Stimulated activated CD4-positive, alpha-beta T cell treated with anti-CD3 and anti-CD28 coated beads, Interleukin-15, amount 100 ng/mL, for 1 hour (primary cell): ENCODE measurements around the gene NCBP3.
A peak's percentile ranks its signal among the peaks of the same experiment; 100 is the strongest.

ENCODE experiments used
- DNase-seq, 2 donors: peaks; one replicate each; pipeline ENCODE4 v3.0.0-alpha.2; 2020; ENCODE audit warnings: low read depth in 1 of 2, low spot score in 1 of 2

The NCBP3 gene

DNA sequence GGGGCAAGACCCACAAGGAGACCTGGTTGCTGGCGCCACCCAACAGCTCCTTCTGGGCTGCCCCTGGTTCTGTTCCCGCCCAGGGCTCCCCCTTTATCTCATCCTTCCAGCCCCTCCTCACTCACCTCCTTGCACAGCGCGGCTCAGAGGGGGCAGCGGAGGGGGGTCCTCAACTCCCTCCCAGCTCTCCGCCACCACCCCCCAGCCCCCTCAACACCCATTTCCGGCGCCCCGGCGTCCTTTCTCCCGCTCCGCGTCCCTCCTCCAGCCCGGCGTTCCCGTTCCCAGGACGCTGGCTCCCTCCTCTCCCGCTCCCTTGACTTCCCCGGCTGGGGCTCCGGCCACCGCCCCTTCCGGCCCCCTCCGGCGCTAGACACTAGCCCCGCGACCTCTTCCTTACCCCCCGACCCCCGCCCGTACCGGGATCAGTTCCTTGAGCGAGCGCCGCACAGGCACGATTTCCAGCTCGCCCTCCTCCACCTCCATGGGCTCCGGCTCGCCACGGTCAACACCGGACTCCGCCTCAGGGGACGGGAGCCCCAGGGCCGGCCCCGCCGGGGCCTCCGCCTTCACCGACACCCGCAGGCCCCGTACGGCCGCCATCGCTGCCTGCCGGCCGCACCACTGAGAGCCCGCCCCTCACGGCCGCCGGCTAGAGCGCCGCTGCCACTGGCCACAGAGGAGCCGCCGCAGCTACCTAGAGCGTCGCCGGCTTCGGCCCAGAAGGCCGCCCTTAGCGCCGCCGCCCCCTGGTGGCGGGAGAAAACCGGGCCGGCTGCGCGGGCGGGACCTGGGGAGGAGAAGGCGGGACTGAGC is at the start of gene NCBP3:
Gene NCBP3, minus strand, starts transcription at position 626 of the 816 bp plus-strand sequence. Its CDS starts 23 bp downstream, at position 603.
- DNase-seq, result peak; percentile 86 to 89

DNA sequence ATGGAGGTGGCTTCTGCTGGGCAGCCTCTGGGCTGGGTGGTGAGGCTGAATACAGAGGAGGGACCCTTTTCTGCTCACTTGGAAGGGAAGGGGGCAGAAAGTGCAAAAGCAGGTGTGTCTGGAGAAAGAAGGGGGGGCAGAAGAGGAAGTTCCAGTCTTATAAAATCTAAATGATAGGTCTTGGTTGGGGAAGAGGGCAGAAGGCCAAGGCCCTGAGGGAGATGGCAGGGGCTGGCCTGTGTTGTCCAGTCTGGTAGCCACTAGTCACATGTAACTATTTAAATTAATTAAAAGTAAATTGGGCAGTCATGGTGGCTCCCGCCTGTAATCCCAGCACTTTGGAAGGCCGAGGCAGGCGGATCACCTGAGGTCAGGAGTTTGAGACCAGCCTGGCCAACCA is 49.3 kb upstream of the NCBP3 start:
- DNase-seq, result no peak

DNA sequence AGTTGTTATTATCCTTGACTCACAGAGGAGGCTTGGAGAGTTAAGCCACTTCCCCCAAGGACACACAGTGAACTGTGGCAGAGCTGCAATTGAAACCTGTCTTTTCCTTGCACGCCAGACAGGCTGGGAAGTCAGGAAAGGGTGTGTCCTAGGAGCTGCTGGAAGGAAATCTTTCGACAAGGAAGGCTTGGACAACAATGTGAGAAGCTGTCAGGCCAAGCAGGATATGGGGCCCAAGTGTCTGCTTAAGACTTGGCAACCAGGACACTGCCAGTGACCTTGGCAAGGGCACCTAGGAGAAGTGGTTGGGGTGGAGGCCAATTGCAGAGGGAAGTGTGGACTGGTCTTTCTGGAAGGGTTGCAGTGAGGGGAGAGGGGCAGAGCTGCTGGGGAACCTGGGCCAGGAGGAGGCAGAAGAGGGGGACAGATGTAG is 48.9 kb upstream of the NCBP3 start:
- DNase-seq, result no peak

GRCh38 chr17:3894188-3894587 is 48.1 kb upstream of the NCBP3 start:
- no peak for DNase-seq

DNA sequence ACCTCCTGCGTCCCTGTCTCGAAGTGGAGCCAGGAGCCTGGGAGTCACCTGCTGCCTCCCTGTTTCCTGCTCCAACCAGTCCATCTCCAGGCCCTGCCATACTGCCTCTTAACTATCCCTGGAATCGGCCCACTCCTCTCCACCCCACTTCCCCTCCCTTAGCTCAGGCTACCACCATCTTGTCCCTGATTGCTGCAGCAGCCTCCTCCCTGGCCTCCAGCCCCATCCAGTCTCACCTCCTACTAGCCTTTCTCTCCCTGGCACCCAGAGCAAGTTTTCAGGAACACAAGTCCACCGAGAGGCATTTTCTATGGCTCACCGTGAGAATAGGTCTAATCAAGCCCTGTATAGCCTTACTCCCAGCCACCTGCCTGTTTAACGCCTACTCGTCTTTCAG is 47.7 kb upstream of the NCBP3 start:
- DNase-seq, result no peak

GRCh38 chr17:3893003-3893719 is 47.1 kb upstream of the NCBP3 start, which contains the start of gene CAMKK1:
TSS of gene CAMKK1 (minus strand) at chr17:3893053. CDS start at chr17:3885687, 7,366 bp downstream.
- peak; percentile 78 to 84 for DNase-seq

- DNase-seq, result peak; percentile 41 to 50
Measured at GRCh38 chr17:3892095-3892998, 46.3 kb upstream of the NCBP3 start.

DNA sequence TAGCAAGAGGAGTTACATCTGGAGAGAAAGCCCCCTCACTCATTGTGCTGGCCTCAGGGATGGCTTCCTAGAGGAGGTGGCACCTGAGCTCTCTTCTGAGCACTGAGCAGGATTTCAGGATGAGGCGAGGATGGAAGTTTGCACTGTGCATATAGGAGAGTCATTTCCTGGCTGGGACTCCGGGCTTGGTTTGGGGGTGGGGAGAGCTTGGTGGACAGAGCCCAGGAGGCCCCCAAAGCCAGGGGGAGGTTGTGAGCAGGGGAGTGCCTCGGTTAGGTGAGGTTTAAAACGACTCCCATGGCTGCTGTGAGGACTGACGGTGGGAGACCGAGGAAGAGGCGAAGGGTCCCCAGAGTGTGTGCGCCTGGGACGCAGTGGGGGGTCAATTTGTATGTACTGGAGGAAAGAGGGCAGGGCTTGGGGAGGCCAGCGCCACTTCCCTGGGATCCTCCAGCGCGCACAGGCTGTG is 45.6 kb upstream of the NCBP3 start:
- DNase-seq, result no peak

DNA sequence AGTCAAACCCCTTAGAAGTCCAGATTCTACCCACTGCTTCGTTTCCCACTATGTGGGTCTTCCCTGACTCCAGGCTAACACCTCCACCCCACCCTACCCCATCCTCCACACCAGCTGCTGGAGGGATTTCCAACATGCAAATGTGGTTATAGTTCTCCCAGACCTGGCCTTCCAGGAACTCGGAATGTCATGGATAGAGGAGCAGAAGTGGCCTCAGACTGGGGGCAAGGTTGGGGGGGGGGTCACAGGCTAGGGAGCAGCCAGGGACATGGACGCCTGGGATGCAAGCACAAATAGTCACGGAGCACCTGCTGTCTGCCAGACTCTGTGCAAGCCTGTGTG is 44.8 kb upstream of the NCBP3 start:
- DNase-seq, result no peak

GRCh38 chr17:3890082-3890877 is 44.2 kb upstream of the NCBP3 start:
- peak in 1 of 2 donors; percentile 26 for DNase-seq

DNA sequence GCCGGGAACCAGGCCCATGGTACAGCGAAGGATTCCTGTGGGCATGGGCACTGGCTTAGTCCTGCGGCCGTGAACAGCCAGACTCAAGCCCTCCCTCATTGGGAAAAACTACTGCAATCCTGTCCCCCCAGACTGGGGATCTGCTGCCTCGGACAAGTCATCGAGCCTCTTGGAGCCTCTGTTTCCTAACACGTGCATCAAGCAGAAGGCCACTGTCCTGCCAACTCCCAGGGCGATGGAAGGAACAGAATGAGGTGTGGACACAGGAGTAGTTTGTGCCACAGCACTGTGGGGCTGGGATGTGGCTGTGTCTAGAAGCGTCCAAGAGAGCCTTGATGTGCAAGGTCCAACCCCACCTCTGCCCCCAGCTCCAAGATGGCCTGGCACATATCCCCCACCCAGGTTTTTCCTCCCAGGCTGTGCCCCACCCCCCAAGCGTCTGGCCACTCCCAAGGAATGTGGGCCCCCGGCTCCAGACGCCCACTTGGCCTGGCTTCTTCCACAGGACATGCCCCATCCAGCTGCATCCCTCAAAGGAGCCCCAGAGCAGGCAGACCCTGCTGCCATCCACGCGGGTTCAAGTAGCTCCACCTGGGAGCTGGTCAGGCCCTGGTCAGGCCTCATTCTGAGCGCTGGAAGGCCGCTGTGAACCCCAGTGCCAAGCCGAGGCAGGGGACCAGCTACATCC is 43.4 kb upstream of the NCBP3 start:
- DNase-seq, result no peak

GRCh38 chr17:3888343-3889171 is 42.5 kb upstream of the NCBP3 start:
- no peak for DNase-seq

- no peak for DNase-seq
Measured at GRCh38 chr17:3887804-3888203, 41.8 kb upstream of the NCBP3 start.

DNA sequence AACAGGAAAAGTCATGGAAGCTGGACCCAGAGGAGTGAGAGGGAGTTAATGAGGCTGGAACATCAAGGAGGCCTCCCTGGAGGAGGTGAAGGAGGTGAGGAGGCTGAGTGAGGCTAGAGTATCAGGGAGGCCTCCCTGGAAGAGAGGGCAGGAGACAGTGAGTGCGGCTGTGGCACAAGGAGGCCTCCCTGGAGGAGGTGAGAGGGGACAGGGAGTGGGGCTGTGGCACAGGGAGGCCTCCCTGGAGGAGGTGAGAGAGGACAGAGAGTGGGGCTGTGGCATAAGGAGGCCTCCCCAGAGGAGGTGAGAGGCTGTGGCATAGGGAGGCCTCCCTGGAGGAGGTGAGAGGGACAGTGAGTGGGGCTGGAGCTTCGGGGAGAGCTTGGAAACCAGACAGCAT is 41.3 kb upstream of the NCBP3 start:
- DNase-seq, result no peak

DNA sequence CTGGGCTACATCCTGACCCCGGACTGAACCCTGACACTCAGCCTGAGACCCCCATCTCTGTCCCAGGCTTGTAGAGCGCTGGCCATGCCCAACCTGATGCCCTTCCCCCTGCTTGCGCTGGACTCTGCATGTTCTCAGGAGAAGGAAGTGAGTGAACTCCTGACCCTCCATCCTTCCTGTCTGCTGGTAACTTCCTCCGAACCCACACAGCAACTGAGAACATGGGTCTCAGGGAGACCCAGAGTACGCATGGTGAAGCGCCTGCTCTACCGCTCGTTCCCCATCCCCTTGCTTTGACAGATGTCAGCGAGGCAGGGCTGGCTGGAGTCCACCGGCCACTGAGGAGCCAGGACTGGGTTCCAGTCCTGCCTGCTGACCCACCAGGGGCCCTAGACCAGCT is 40.7 kb upstream of the NCBP3 start:
- no peak for DNase-seq

DNA sequence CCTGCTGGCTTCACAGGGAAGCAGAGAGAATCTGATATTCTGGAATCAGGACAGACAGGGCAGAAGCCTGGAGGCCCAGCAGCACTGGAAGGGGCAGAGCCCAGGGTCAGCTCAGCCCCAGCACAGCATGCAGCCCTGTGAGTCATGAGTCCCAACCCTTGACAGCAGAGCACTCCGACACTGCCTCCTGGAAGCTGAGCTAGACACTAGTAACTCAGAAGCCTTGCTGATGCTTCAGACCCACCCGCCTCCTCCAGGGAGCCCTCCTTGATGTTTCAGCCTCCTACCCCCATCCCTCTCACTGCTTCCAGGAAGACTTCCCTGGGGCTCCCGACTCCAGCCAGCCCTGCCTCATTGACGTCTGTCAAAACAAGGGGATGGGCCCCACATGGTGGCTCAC is 39.9 kb upstream of the NCBP3 start:
- no peak for DNase-seq

DNA sequence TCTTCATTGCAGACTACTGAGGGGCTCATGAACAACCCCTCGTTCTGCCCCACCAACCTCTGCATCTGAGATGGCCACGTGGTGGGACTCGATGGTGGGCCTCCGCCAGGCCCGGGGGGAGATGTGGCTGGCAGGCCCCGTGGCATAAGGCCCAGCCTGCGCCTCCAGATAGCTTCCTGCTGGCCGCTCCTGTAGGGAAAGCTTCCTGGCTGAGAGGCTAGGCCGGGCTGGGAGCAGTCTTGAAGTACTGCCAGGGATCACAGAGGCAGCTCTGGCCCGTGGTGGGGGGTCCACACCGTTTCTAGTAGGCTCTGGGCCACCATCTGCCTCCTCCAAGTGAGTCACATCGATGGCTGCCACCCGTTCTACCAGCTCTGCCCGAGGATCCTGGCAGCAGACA is 39.2 kb upstream of the NCBP3 start:
- DNase-seq, result no peak

- no peak for DNase-seq
Measured at GRCh38 chr17:3884188-3884587, 38.1 kb upstream of the NCBP3 start.

- no peak for DNase-seq
Measured at GRCh38 chr17:3882276-3882675, 36.2 kb upstream of the NCBP3 start.
